GM23248 (cell line): ENCODE results near the gene SCGB1C1.

ENCODE experiments used
- EZH2 ChIP-seq: fragments of 200-600 bp; sonication (generic); IDR thresholded peaks from 2 replicates; pipeline ENCODE4 v1.6.1; 2018; ENCODE audit warnings: antibody characterized with exemption, mild to moderate bottlenecking; ENCODE audit not compliant: insufficient read depth, poor library complexity, severe bottlenecking
- EZH2phosphoT487 ChIP-seq: fragments of 200-600 bp; sonication (generic); IDR thresholded peaks from 2 replicates; pipeline ENCODE4 v1.6.1; 2018; ENCODE audit warnings: antibody characterized with exemption, moderate library complexity, mild to moderate bottlenecking, low read depth; ENCODE audit not compliant: insufficient read depth

DNA sequence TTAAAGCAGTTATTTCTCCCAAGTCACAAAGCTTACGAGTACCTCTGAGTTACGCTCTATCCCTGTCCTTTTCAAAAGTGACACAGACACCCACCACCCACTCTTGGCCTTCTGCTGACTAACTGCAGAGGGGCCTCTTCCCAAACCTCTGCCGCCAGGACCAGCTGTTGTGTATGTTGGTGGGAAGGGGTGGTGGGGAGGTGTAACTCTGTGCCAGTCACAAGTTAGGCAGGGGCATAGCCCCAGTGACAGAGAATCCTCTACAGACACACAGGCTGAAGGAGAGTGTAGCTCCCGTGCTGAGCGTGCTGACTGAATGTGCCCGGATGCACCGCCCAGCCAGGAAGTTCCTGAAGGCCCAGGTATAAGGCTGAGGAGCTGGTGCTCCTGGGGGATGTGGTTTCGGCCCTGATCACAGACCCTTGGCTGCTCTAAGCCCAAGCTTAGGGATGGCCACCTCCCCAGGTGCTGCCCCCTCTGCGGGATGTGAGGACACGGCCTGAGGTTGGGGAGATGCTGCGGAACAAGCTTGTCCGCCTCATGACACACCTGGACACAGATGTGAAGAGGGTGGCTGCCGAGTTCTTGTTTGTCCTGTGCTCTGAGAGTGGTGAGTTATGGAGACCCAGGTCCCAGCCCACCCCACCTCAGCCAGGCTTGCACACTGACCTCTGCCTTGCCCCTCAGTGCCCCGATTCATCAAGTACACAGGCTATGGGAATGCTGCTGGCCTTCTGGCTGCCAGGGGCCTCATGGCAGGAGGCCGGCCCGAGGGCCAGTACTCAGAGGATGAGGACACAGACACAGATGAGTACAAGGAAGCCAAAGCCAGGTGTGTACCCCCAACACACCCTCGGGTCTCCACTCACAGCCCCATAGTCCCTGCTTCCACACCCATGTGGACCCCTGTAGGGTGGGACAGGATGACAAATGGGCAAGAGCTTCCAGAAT is 19.5 kb downstream of the SCGB1C1 start:
- TF ChIP-seq EZH2phosphoT487 (no peak), EZH2 (no peak)
